AG10803 (cell line): ENCODE results near the gene ERRFI1.

Experiments
- DNase-seq: peaks from one replicate; pipeline ENCODE4 v3.0.0; 2010; ENCODE audit warnings: low read depth
- H3K4me3 ChIP-seq: 2 replicates; pipeline ENCODE4 v1.5.1; 2011; ENCODE audit warnings: mild to moderate bottlenecking, low read length, control low read depth
- TF ChIP-seq, protein P1 (sequence below): conservative IDR thresholded peaks from 2 replicates; pipeline ENCODE4 v1.5.1; 2011; ENCODE audit warnings: mild to moderate bottlenecking, low read length, control low read depth, inconsistent platforms

The ERRFI1 gene

DNA sequence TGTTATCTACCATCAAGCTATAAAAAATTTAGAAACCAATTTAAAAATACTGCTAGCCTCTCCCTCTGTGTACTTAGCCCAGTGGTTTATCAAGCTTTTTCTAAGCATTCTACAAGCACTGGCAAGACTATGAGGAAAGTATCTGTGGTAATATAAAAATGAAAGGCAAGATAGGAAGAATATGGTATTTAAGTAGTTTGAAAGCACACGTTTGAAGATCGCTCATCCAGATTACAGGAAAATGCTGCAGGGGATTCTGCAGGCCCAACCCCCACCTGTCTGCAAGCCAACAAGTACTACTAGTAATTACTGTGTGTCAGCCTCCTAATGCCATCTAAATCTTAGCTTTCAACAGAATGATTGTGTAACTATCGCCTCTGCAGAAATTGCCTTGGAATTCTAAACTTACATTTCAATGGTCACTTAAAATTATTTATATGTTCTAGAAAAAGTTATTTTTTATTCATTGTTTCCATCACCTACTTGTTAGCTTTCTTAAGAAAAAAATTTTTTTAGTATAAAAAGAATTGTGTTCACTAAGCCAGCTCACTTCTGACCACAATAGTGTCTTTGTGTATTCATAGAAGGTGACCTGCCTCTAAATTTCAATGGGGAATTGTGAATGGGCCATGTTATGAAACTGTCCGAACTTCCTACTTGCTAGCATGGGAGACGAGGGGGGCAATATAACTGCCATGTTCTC lies 8.5 kb downstream of the ERRFI1 start:
- peak; percentile 79 for DNase-seq
- TF ChIP-seq, protein P1, sequence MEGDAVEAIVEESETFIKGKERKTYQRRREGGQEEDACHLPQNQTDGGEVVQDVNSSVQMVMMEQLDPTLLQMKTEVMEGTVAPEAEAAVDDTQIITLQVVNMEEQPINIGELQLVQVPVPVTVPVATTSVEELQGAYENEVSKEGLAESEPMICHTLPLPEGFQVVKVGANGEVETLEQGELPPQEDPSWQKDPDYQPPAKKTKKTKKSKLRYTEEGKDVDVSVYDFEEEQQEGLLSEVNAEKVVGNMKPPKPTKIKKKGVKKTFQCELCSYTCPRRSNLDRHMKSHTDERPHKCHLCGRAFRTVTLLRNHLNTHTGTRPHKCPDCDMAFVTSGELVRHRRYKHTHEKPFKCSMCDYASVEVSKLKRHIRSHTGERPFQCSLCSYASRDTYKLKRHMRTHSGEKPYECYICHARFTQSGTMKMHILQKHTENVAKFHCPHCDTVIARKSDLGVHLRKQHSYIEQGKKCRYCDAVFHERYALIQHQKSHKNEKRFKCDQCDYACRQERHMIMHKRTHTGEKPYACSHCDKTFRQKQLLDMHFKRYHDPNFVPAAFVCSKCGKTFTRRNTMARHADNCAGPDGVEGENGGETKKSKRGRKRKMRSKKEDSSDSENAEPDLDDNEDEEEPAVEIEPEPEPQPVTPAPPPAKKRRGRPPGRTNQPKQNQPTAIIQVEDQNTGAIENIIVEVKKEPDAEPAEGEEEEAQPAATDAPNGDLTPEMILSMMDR, result no peak
- no peak overlapping the region for H3K4me3 ChIP-seq

DNA sequence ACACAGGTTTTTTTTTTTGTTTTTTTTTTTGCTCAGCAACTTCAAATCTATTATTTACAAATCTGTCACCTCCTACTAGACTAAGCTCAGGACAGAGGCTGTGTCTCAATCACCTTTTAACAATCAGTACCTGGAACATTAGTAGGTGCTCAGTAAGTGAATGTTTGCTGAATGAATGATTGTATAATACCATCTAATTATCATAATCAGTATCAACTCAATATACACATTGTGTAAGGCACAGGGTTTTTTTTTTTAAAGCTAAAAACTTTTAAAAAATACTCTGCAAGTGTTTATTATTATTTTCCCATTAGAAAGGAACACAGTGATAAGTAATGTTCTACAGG lies 9.2 kb downstream of the ERRFI1 start:
- no peak for DNase-seq
- no peak overlapping the region for H3K4me3 ChIP-seq
- TF ChIP-seq, protein P1, result no peak

DNA sequence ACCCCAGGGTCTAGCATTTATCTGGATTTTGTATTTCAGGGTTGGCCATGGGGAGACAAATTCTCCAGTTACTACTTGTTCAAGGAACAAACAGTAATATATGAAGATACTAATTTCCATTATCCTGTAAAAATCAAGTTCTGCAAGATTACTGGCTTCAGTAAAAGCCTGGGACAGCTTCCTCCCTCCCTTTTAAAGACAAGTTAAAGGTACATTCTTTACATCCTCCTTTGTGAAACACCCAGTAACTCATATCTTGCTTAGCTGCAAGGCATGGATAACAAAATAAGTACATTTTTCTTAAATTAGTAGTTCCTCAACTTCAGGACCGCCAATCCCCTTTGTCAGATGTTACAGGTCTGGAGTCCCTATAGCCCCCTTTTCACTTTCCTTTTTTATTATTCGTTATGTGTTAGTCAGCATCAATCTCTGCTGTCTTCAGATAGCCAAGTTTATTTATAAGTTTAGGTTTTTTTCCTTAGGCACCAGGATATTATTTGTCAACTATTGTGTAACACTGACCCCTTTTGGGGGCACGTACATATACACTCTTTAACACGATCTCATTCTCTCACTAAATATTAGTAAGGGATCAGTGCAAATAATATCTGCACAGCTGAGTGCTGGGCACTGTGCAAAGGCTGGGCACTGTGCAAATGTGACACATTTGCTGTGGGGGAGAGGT lies 9.8 kb downstream of the ERRFI1 start:
- TF ChIP-seq, protein P1, result no peak
- no peak for DNase-seq
- no peak overlapping the region for H3K4me3 ChIP-seq

DNA sequence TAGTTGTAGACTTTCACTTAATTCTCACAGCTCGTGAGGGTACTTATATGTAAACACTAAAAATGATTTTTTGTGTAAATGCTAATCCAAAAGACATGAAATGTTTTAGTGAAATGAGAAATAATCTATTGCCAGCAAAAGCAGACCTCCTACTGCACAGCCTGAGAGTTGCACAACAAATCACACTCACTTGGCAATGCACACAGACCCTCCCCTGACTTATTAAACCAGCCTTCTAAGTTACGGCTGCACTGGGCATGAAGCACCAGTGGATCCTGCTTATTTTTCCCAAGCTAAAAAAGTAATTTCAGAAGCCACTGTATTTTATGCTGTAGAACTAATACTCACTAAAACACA lies 10.3 kb downstream of the ERRFI1 start:
- DNase-seq, result peak; percentile 48
- H3K4me3 ChIP-seq, result no peak overlapping the region
- TF ChIP-seq, protein P1, result no peak

DNA sequence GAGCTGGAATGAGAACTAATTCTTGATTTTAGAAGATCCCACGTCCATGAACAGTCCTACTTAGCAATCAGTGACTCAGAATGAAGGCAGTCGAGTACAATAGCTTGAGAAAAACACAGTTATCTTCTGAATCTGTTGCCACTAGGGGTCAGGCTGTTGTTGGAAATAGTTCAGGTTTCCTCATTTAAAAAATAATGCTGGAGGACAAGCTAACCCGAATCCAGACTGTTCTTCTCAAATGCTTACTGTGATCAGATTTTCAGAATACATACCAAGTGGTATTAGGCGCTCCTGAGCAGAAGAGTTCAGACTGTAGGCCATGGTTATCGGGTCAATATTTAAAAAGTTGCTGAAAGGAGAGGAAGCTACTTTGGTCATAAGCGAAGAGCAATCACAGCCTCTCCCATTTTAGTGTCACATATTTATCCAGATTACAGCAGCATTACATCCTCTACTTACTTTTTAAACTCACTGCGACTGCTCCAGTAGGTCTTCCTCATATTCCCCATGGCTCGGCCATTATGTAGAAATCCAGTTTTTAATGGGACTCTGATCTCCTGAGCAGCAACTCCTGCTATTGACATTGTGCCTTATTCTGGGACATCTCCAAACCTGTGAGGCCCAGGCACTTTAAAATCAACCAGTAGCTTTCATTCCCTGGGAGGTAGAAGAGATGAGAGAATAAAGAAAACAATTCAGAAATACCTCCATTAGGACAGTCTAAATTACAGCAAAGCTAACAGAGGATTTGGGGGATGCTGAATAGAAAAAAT lies 10.9 kb downstream of the ERRFI1 start:
- peak; percentile 88 for DNase-seq
- no peak overlapping the region for H3K4me3 ChIP-seq
- TF ChIP-seq, protein P1, result peak; percentile 73

DNA sequence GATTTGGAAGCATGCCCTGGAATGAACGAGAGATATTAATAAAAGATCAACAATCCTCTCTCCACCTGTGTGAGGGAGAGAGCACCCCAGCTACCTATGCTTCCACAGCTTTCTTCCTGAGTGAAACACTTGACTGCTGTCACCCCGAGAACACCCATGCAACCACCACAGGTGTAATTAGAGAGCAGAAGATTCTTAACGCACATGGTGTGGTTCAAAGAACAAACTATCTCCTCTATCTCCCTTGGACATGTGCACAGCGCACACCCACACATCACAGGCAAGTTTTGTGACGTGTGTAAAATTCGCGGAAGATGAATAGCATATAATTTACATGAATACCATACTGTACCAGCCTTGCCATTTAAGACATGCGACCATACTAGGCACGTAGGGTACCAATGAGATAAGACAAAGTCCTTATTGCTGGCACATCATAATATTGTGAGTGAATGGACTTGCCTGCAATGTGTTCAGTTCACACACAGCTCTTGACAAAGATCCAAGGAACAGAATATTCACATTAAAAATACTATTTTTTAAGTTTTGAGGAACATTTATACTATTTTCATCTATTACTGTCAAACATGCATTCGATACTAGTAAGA lies 11.6 kb downstream of the ERRFI1 start:
- TF ChIP-seq, protein P1, result no peak
- H3K4me3 ChIP-seq, result no peak overlapping the region
- no peak for DNase-seq
